Kasumi-1 (cell line): ENCODE results near the gene FOXD4L3.
"Not testable (repeated sequence)": the region's sequence is repeated elsewhere in the genome, so short reads cannot be mapped to it uniquely, and the experiment has no call there.

Source experiments
- DNase-seq, 2 experiments: peaks; one replicate each; lab custom pipeline; 2025; lab: John Stamatoyannopoulos, UW

Gene FOXD4L3

DNA sequence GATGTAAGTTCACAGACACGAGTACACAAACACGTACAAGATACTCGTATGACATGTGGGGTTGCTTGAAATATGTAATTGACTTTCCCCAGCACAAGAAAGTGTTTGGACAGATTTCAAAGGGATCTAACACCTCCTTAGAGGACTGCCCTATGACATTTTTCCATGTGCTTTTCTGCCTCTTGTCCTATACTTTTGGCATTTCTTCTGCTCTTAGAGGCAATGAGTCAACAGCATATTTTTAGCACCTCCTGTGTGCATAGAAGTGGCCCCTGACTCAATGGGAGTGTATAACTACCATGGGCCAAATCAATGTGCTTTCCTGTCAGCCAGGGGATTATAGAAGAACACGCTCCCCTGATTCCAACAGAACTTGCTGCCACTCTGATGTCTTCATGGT is 49.0 kb downstream of the FOXD4L3 start:
- not testable (repeated sequence) for DNase-seq
